ENCODE data around the gene CALHM1. TPM values are rescaled to one million over a fixed set of nuclear protein-coding genes. Genes with fewer than 3 reads are reported as not detected.
A peak's percentile ranks its signal among the peaks of the same experiment; 100 is the strongest.

Gene CALHM1
- total and polyA plus RNA-seq, 2 of the 13 experiments (the other 11 are each of a cell fraction or from before 2014, with no cell fraction given), result 0.04 TPM; not detected in 1

DNA sequence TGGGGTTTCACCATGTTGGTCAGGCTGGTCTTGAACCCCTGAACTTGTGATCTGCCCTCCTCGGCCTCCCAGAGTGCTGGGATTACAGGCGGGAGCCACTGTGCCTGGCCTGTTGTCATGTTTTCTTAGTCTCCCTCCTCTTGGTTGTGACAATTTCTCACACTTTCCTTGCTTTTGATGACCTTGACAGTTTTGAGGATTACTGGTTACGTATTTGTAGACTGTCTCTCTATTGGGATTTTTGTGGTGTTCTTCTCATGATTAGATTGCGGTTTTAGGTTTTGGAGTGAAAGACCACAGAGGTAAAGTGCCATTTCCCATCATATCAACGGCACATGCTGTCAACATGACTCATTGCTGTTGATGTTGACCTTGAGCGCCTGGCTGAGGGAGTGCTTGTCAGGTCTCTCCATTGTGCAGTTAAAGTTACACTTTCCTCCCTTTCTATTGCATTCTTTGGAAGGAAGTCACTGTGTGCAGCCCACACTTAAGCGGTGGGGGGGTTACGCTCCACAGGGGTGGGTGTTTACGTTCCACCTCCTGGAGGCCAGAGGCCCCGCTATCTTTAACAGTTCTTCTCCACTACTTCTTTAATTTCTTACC, 45.6 kb upstream of the CALHM1 start (continued):
- peak; percentile 37; the same call in 1 of the 2 replicates for TF ChIP-seq ESRRA (CRISPR knock-in tag; IDR thresholded peaks at IDR 0.05; ENCODE audit: low read depth)
- no peak for TF ChIP-seq ONECUT2 (CRISPR knock-in tag; IDR thresholded peaks at IDR 0.05)
- no peak for TF ChIP-seq ZMYM2 (CRISPR knock-in tag; IDR thresholded peaks at IDR 0.05)
- TF ChIP-seq, protein P1, sequence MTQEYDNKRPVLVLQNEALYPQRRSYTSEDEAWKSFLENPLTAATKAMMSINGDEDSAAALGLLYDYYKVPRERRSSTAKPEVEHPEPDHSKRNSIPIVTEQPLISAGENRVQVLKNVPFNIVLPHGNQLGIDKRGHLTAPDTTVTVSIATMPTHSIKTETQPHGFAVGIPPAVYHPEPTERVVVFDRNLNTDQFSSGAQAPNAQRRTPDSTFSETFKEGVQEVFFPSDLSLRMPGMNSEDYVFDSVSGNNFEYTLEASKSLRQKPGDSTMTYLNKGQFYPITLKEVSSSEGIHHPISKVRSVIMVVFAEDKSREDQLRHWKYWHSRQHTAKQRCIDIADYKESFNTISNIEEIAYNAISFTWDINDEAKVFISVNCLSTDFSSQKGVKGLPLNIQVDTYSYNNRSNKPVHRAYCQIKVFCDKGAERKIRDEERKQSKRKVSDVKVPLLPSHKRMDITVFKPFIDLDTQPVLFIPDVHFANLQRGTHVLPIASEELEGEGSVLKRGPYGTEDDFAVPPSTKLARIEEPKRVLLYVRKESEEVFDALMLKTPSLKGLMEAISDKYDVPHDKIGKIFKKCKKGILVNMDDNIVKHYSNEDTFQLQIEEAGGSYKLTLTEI (CRISPR knock-in tag; conservative IDR thresholded peaks at IDR 0.05), result no peak
- TF ChIP-seq ZNF780A (CRISPR knock-in tag; IDR thresholded peaks at IDR 0.05), result no peak
- peak; percentile 46; the same call in 1 of the 2 replicates for TF ChIP-seq SPEN (CRISPR knock-in tag; IDR thresholded peaks at IDR 0.05; ENCODE audit: low read depth)
- no peak for TF ChIP-seq ZNF343 (CRISPR knock-in tag; IDR thresholded peaks at IDR 0.05)
- no peak for TF ChIP-seq KAT7 (CRISPR knock-in tag; IDR thresholded peaks at IDR 0.05; ENCODE audit: borderline replicate concordance)
- no peak for TF ChIP-seq ZNF773 (CRISPR knock-in tag; IDR thresholded peaks at IDR 0.05; ENCODE audit: borderline replicate concordance)
- TF ChIP-seq TSC22D2 (CRISPR knock-in tag; IDR thresholded peaks at IDR 0.05; ENCODE audit: borderline replicate concordance), result no peak
- TF ChIP-seq MBD4 (IDR thresholded peaks at IDR 0.05; ENCODE audit: borderline replicate concordance, low read length), result peak; percentile 62; the same call in 1 of the 2 replicates
- TF ChIP-seq ZNF564 (CRISPR knock-in tag; IDR thresholded peaks at IDR 0.05), result no peak
- TF ChIP-seq DR1 (CRISPR knock-in tag; IDR thresholded peaks at IDR 0.05), result no peak
- TF ChIP-seq ZNF296 (CRISPR knock-in tag; conservative IDR thresholded peaks at IDR 0.05), result no peak
- TF ChIP-seq, protein P2, sequence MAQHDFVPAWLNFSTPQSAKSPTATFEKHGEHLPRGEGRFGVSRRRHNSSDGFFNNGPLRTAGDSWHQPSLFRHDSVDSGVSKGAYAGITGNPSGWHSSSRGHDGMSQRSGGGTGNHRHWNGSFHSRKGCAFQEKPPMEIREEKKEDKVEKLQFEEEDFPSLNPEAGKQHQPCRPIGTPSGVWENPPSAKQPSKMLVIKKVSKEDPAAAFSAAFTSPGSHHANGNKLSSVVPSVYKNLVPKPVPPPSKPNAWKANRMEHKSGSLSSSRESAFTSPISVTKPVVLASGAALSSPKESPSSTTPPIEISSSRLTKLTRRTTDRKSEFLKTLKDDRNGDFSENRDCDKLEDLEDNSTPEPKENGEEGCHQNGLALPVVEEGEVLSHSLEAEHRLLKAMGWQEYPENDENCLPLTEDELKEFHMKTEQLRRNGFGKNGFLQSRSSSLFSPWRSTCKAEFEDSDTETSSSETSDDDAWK (CRISPR knock-in tag; IDR thresholded peaks at IDR 0.05), result no peak
- no peak for TF ChIP-seq ZNF616 (CRISPR knock-in tag; IDR thresholded peaks at IDR 0.05; ENCODE audit: low read depth)
- no peak for TF ChIP-seq RFXANK (CRISPR knock-in tag; IDR thresholded peaks at IDR 0.05)
- TF ChIP-seq, protein P3, sequence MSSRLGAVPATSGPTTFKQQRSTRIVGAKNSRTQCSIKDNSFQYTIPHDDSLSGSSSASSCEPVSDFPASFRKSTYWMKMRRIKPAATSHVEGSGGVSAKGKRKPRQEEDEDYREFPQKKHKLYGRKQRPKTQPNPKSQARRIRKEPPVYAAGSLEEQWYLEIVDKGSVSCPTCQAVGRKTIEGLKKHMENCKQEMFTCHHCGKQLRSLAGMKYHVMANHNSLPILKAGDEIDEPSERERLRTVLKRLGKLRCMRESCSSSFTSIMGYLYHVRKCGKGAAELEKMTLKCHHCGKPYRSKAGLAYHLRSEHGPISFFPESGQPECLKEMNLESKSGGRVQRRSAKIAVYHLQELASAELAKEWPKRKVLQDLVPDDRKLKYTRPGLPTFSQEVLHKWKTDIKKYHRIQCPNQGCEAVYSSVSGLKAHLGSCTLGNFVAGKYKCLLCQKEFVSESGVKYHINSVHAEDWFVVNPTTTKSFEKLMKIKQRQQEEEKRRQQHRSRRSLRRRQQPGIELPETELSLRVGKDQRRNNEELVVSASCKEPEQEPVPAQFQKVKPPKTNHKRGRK (CRISPR knock-in tag; IDR thresholded peaks at IDR 0.05), result no peak
- peak; percentile 11; the same call in 1 of the 2 replicates for TF ChIP-seq NR2F6 (IDR thresholded peaks at IDR 0.05)
- TF ChIP-seq NR2F6 (CRISPR knock-in tag; IDR thresholded peaks at IDR 0.05), result peak; percentile 70
- TF ChIP-seq, protein P4, sequence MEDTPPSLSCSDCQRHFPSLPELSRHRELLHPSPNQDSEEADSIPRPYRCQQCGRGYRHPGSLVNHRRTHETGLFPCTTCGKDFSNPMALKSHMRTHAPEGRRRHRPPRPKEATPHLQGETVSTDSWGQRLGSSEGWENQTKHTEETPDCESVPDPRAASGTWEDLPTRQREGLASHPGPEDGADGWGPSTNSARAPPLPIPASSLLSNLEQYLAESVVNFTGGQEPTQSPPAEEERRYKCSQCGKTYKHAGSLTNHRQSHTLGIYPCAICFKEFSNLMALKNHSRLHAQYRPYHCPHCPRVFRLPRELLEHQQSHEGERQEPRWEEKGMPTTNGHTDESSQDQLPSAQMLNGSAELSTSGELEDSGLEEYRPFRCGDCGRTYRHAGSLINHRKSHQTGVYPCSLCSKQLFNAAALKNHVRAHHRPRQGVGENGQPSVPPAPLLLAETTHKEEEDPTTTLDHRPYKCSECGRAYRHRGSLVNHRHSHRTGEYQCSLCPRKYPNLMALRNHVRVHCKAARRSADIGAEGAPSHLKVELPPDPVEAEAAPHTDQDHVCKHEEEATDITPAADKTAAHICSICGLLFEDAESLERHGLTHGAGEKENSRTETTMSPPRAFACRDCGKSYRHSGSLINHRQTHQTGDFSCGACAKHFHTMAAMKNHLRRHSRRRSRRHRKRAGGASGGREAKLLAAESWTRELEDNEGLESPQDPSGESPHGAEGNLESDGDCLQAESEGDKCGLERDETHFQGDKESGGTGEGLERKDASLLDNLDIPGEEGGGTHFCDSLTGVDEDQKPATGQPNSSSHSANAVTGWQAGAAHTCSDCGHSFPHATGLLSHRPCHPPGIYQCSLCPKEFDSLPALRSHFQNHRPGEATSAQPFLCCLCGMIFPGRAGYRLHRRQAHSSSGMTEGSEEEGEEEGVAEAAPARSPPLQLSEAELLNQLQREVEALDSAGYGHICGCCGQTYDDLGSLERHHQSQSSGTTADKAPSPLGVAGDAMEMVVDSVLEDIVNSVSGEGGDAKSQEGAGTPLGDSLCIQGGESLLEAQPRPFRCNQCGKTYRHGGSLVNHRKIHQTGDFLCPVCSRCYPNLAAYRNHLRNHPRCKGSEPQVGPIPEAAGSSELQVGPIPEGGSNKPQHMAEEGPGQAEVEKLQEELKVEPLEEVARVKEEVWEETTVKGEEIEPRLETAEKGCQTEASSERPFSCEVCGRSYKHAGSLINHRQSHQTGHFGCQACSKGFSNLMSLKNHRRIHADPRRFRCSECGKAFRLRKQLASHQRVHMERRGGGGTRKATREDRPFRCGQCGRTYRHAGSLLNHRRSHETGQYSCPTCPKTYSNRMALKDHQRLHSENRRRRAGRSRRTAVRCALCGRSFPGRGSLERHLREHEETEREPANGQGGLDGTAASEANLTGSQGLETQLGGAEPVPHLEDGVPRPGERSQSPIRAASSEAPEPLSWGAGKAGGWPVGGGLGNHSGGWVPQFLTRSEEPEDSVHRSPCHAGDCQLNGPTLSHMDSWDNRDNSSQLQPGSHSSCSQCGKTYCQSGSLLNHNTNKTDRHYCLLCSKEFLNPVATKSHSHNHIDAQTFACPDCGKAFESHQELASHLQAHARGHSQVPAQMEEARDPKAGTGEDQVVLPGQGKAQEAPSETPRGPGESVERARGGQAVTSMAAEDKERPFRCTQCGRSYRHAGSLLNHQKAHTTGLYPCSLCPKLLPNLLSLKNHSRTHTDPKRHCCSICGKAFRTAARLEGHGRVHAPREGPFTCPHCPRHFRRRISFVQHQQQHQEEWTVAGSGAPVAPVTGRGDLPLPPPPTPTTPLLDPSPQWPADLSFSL (CRISPR knock-in tag; IDR thresholded peaks at IDR 0.05), result no peak

Data from HepG2 (cell line).